GM19025 (cell line): ENCODE data around the gene DCHS2.
A peak's percentile ranks its signal among the peaks of the same experiment; 100 is the strongest.

Experiments used
- ATAC-seq: cut with Tn5 transposase; IDR thresholded peaks from one replicate; pipeline ENCODE4 v1.9.1; 2021; ENCODE audit warnings: mild to moderate bottlenecking, low read depth, moderate library complexity; ENCODE audit not compliant: unreplicated experiment

The DCHS2 gene

DNA sequence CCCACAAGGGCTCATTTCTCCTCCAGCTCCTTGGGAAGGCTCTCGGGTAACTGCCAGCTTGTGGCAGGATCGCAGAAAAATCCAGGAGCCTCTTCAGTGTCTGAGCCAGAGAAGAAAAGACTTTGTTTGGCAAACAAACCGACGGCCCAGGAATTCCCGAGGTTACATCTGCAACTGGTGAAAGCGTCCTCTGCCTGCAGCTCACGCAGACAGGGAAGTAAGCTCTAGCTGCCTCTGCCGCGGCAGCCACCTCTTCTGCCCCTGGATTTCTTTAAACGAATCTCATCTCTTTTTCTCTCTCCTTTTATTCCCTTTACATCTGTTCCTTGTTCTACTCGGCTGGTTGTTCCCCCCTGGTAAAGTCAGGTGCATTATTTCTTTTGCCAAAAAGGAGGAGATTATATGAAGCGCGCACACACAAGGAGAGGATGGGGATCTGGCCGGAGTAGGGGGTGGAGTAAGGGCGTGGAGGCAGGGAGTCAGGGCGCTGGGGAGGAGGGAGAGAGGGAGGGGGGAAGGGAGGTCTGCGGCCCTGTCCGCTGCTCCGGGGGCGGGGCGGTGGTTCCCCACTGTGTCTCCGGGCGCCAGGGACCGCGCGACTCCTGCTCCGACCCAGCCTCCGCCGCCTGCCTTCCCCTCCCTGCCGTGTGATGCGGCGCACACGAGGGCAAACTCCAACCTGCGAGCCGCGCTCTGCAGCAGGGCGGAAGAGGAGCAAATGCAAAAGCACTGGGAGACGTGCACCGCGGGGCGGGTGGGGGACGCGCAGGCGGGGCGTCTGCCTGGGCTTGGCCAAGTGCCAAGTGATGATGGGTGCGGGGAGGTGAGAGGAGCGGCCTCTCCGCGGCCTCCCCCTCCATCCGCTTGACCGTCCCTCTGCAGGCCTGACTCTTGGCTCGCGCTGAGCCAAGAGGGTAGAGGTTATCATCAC lies at the start of gene DCHS2:
Gene DCHS2 (minus strand): TSS at position 459 of the 931 bp plus-strand sequence. CDS start 444 bp downstream, at position 15.
- ATAC-seq: peak; percentile 71

GRCh38 chr4:154534296-154534695 lies 42.7 kb upstream of the DCHS2 start:
- no peak for ATAC-seq

GRCh38 chr4:154529728-154530519 lies 38.3 kb upstream of the DCHS2 start:
- ATAC-seq: no peak

GRCh38 chr4:154528869-154529268 lies 37.3 kb upstream of the DCHS2 start:
- ATAC-seq: no peak

GRCh38 chr4:154527308-154527707 lies 35.7 kb upstream of the DCHS2 start:
- ATAC-seq: no peak

- ATAC-seq: no peak
Measured at GRCh38 chr4:154526151-154526550, 34.6 kb upstream of the DCHS2 start.

DNA sequence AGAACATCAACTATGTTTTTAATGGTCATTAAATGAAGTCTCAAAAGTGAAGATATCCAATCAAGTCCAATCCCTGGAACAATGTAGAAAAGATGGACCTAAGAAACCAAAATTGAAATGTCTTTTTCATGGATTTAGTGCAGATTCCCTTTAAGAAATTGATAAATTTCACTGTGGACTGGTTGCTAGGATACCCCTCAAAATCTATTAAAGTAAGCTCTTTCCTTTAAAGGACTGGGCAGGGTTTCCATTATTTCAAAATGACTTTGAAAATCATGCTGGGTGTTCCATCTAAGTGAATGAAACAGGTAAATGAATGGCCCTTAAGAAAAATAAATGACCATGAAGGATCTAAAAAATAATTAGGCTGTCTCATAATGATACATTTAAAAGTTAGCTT lies 30.0 kb upstream of the DCHS2 start:
- ATAC-seq: no peak

DNA sequence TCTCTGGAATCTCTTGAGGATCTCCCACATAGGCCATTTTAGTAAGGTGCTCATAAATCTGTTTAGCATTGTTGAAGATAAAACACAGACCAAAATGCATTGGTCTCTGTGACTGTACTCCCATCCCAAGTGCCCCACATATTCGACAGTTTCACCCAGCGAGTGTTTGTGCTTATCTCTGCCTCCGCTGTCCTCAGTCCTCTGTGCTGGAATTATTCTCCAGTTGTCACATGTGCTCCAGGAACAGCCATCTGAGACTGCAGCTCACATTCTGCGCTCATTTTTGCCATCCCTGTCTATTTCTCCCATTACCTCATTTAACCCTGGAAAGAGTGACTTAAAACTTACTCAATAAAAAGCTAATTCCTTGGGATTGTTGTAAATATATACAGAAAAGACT lies 27.6 kb upstream of the DCHS2 start:
- ATAC-seq: no peak

DNA sequence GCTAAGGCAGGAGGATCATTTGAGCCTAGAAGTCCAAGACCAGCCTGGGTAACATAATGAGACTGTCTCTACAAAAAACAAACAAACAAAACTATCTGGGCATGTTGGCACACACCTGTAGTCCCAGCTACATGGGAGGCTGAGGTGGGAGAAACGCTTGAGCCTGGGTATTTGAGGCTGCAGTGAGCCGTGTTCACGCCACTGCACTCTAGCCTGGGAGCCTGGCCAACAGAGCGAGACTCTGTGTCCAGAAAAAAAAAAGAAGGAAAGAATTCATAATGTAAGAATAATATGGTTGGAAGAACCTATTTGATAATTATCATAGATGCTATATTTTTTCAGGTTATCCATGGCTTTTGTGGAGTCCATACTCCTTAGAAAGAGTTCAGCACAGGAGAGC lies 26.0 kb upstream of the DCHS2 start:
- ATAC-seq: no peak

GRCh38 chr4:154516318-154517029 lies 24.9 kb upstream of the DCHS2 start:
- ATAC-seq: no peak

- ATAC-seq: no peak
Measured at GRCh38 chr4:154511981-154512380, 20.4 kb upstream of the DCHS2 start.

DNA sequence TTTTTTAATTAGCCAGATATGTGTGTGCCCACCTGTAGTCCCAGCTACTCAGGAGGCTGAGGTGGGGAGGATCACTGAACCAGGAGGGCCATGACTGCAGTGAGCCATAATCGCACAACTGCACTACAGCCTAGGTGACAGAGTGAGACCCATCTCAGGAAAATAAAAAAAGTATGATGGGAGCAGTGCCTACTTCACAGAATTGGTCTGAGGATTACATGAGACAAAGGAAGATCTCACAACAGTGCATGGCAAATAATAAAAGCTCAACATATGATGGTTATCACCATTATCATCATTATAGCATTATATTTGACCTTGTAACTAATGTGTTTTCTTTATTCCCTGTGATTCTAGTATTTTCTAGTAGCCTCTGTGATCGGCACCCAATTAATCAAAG lies 19.9 kb upstream of the DCHS2 start:
- no peak for ATAC-seq

- ATAC-seq: no peak
Measured at GRCh38 chr4:154507156-154507555, 15.6 kb upstream of the DCHS2 start.

- ATAC-seq: no peak
Measured at GRCh38 chr4:154506253-154506652, 14.7 kb upstream of the DCHS2 start.

DNA sequence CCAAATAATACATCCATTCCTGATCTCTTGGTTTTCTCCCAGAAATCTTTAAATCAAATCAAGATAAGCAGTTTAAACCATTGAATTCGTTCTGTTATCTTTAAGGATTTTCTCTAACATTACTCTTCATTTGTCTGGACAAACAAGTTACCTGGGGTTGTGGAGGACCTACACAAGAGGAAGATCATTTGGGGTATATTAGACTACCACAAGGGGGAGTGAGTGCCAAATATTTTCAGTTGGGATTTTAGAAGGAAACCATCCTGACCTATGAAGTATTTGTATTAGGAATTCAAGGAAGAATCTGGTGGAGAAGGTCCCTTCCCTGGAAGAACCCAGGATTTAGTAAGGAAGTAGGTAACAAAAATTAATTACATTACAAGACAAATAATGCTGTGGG lies 12.0 kb upstream of the DCHS2 start:
- ATAC-seq: no peak

DNA sequence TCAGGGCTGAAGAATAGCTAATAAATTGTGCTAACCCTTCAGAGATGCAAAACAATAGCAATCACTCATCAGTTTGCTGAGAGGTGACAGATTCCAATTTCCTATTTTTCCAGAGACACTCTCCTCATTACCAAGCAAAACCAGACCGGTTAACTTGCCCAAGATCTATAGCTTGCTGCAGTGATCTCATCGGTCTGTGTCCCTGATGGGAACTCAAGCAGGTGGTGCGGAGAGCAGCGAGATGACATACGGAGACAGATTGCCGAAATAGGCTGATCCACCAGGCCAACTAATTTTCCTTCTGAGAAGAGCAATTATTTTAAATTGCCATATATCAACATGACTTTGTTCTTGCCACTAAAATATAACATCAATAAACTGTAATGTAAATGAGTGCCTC lies 10.5 kb upstream of the DCHS2 start:
- ATAC-seq: no peak

DNA sequence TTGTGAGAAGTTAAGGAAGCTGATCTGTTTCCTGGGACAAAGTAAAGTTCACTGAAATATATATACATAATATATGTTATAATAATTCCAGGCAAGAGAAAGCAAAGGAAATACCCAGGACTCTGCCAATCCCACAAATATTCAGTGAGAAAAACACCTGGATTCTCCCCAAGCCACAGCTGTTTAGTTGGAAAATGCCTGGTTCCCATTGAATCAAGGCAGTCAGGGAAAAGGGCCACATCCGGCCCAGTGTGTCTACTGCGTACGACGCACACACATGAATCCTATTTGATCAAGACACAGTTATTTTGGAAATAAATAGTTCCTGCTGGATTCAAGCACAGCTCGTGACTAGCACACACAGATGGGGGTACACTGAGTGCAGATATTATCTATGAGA lies 6.3 kb upstream of the DCHS2 start:
- ATAC-seq: no peak

GRCh38 chr4:154495867-154496266 lies 4.3 kb upstream of the DCHS2 start:
- no peak for ATAC-seq

DNA sequence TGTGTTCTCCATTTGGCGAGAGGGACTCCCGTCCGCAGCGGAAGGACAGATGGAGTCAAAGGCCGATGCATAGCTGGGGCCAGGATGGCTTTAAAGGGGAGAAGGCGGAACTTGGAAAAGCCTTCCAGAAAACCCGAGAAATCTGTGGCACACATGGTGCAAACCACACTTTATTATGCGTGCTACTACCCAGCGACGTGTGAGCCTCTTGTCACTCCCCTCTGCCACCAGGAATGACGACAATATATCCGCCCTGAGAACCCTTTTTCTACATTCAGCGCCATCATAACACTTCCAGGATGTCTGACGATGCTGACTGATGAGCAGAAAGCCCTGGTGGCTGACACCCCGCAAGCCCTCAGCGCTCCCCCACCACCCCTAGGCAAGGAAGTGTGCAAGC lies 689 bp upstream of the DCHS2 start:
- no peak for ATAC-seq

- ATAC-seq: peak; percentile 46
Measured at GRCh38 chr4:154490583-154491340, 837 bp downstream of the DCHS2 start.
